ENCODE measurements around the gene LRRC53.

The LRRC53 gene

GRCh38 chr1:74470251-74470650, 42.2 kb downstream of the LRRC53 start:
- WGBS (ENCODE audit: insufficient coverage, insufficient read length): no CpG with 5 or more reads among the region's 3 CpGs
- no peaks in the 10 kb centered on the region for H3K4me1 ChIP-seq (ENCODE audit: control insufficient read depth, insufficient read depth, low read length)
- H3K27me3 ChIP-seq (ENCODE audit: control insufficient read depth, insufficient read depth, low read length): no peaks in the 10 kb centered on the region
- H3K9me3 ChIP-seq (ENCODE audit: control insufficient read depth, insufficient read depth, low read length): no peaks in the 10 kb centered on the region
- no peak for DNase-seq (ENCODE audit: low read depth, low spot score)
- H3K27ac ChIP-seq (ENCODE audit: low read length): no peak overlapping the region
- no peak overlapping the region for H3K4me3 ChIP-seq (ENCODE audit: low read length)
- H3K36me3 ChIP-seq (ENCODE audit: control insufficient read depth, insufficient read depth, low read length): no peaks in the 10 kb centered on the region

GRCh38 chr1:74468982-74469603, 43.3 kb downstream of the LRRC53 start:
- Histone ChIP-seq H3K27ac (ENCODE audit: low read length) (no peak overlapping the region), H3K4me3 (ENCODE audit: low read length) (no peak overlapping the region), H3K27me3 (ENCODE audit: control insufficient read depth, insufficient read depth, low read length) (no peaks in the 10 kb centered on the region), H3K9me3 (ENCODE audit: control insufficient read depth, insufficient read depth, low read length) (no peaks in the 10 kb centered on the region), H3K36me3 (ENCODE audit: control insufficient read depth, insufficient read depth, low read length) (no peaks in the 10 kb centered on the region), H3K4me1 (ENCODE audit: control insufficient read depth, insufficient read depth, low read length) (no peaks in the 10 kb centered on the region)
- peak; percentile 25 for DNase-seq (ENCODE audit: low read depth, low spot score)
- no CpG with 5 or more reads among the region's 2 CpGs for WGBS (ENCODE audit: insufficient coverage, insufficient read length)

GRCh38 chr1:74467786-74468377, 44.5 kb downstream of the LRRC53 start:
- no peaks in the 10 kb centered on the region for H3K27me3 ChIP-seq (ENCODE audit: control insufficient read depth, insufficient read depth, low read length)
- H3K36me3 ChIP-seq (ENCODE audit: control insufficient read depth, insufficient read depth, low read length): no peaks in the 10 kb centered on the region
- H3K27ac ChIP-seq (ENCODE audit: low read length): no peak overlapping the region
- no peaks in the 10 kb centered on the region for H3K9me3 ChIP-seq (ENCODE audit: control insufficient read depth, insufficient read depth, low read length)
- DNase-seq (ENCODE audit: low read depth, low spot score): no peak
- WGBS (ENCODE audit: insufficient coverage, insufficient read length): no CpG with 5 or more reads among the region's 3 CpGs
- no peaks in the 10 kb centered on the region for H3K4me1 ChIP-seq (ENCODE audit: control insufficient read depth, insufficient read depth, low read length)
- H3K4me3 ChIP-seq (ENCODE audit: low read length): no peak overlapping the region

GRCh38 chr1:74465193-74465681, 47.2 kb downstream of the LRRC53 start:
- no peak for DNase-seq (ENCODE audit: low read depth, low spot score)
- Histone ChIP-seq H3K27ac (ENCODE audit: low read length) (no peak overlapping the region), H3K4me3 (ENCODE audit: low read length) (no peak overlapping the region), H3K9me3 (ENCODE audit: control insufficient read depth, insufficient read depth, low read length) (no peaks in the 10 kb centered on the region), H3K27me3 (ENCODE audit: control insufficient read depth, insufficient read depth, low read length) (no peaks in the 10 kb centered on the region), H3K36me3 (ENCODE audit: control insufficient read depth, insufficient read depth, low read length) (no peaks in the 10 kb centered on the region), H3K4me1 (ENCODE audit: control insufficient read depth, insufficient read depth, low read length) (no peaks in the 10 kb centered on the region)
- WGBS (ENCODE audit: insufficient coverage, insufficient read length): no CpG with 5 or more reads among the region's 24 CpGs

GRCh38 chr1:74464037-74464436, 48.4 kb downstream of the LRRC53 start:
- DNase-seq (ENCODE audit: low read depth, low spot score): no peak
- Histone ChIP-seq H3K4me1 (ENCODE audit: control insufficient read depth, insufficient read depth, low read length) (no peaks in the 10 kb centered on the region), H3K27me3 (ENCODE audit: control insufficient read depth, insufficient read depth, low read length) (no peaks in the 10 kb centered on the region), H3K9me3 (ENCODE audit: control insufficient read depth, insufficient read depth, low read length) (no peaks in the 10 kb centered on the region), H3K4me3 (ENCODE audit: low read length) (no peak overlapping the region), H3K36me3 (ENCODE audit: control insufficient read depth, insufficient read depth, low read length) (no peaks in the 10 kb centered on the region), H3K27ac (ENCODE audit: low read length) (no peak overlapping the region)
- no CpG with 5 or more reads among the region's 6 CpGs for WGBS (ENCODE audit: insufficient coverage, insufficient read length)

- H3K9me3 ChIP-seq (ENCODE audit: control insufficient read depth, insufficient read depth, low read length): no peaks in the 10 kb centered on the region
- H3K4me3 ChIP-seq (ENCODE audit: low read length): no peak overlapping the region
- no CpG with 5 or more reads among the region's 9 CpGs for WGBS (ENCODE audit: insufficient coverage, insufficient read length)
- H3K4me1 ChIP-seq (ENCODE audit: control insufficient read depth, insufficient read depth, low read length): no peaks in the 10 kb centered on the region
- no peak for DNase-seq (ENCODE audit: low read depth, low spot score)
- H3K27ac ChIP-seq (ENCODE audit: low read length): no peak overlapping the region
- H3K36me3 ChIP-seq (ENCODE audit: control insufficient read depth, insufficient read depth, low read length): no peaks in the 10 kb centered on the region
- no peaks in the 10 kb centered on the region for H3K27me3 ChIP-seq (ENCODE audit: control insufficient read depth, insufficient read depth, low read length)
These were observed 49.0 kb downstream of the LRRC53 start for GRCh38 chr1:74463333-74463988.

GRCh38 chr1:74457253-74457652, 55.2 kb downstream of the LRRC53 start:
- no CpG with 5 or more reads among the region's 2 CpGs for WGBS (ENCODE audit: insufficient coverage, insufficient read length)
- Histone ChIP-seq H3K9me3 (ENCODE audit: control insufficient read depth, insufficient read depth, low read length) (no peaks in the 10 kb centered on the region), H3K4me3 (ENCODE audit: low read length) (no peak overlapping the region), H3K4me1 (ENCODE audit: control insufficient read depth, insufficient read depth, low read length) (no peaks in the 10 kb centered on the region), H3K27ac (ENCODE audit: low read length) (no peak overlapping the region), H3K27me3 (ENCODE audit: control insufficient read depth, insufficient read depth, low read length) (no peaks in the 10 kb centered on the region), H3K36me3 (ENCODE audit: control insufficient read depth, insufficient read depth, low read length) (no peaks in the 10 kb centered on the region)
- DNase-seq (ENCODE audit: low read depth, low spot score): no peak

GRCh38 chr1:74455390-74455789, 57.0 kb downstream of the LRRC53 start:
- H3K9me3 ChIP-seq (ENCODE audit: control insufficient read depth, insufficient read depth, low read length): no peaks in the 10 kb centered on the region
- no peak overlapping the region for H3K27ac ChIP-seq (ENCODE audit: low read length)
- no peak for DNase-seq (ENCODE audit: low read depth, low spot score)
- no peaks in the 10 kb centered on the region for H3K36me3 ChIP-seq (ENCODE audit: control insufficient read depth, insufficient read depth, low read length)
- H3K27me3 ChIP-seq (ENCODE audit: control insufficient read depth, insufficient read depth, low read length): no peaks in the 10 kb centered on the region
- H3K4me1 ChIP-seq (ENCODE audit: control insufficient read depth, insufficient read depth, low read length): no peaks in the 10 kb centered on the region
- no peak overlapping the region for H3K4me3 ChIP-seq (ENCODE audit: low read length)

GRCh38 chr1:74453277-74453676, 59.1 kb downstream of the LRRC53 start:
- Histone ChIP-seq H3K4me1 (ENCODE audit: control insufficient read depth, insufficient read depth, low read length) (no peaks in the 10 kb centered on the region), H3K27ac (ENCODE audit: low read length) (no peak overlapping the region), H3K36me3 (ENCODE audit: control insufficient read depth, insufficient read depth, low read length) (no peaks in the 10 kb centered on the region), H3K27me3 (ENCODE audit: control insufficient read depth, insufficient read depth, low read length) (no peaks in the 10 kb centered on the region), H3K9me3 (ENCODE audit: control insufficient read depth, insufficient read depth, low read length) (no peaks in the 10 kb centered on the region), H3K4me3 (ENCODE audit: low read length) (no peak overlapping the region)
- no CpG with 5 or more reads among the region's 2 CpGs for WGBS (ENCODE audit: insufficient coverage, insufficient read length)
- no peak for DNase-seq (ENCODE audit: low read depth, low spot score)

- no CpG with 5 or more reads among the region's 1 CpG for WGBS (ENCODE audit: insufficient coverage, insufficient read length)
- DNase-seq (ENCODE audit: low read depth, low spot score): no peak
- no peaks in the 10 kb centered on the region for H3K36me3 ChIP-seq (ENCODE audit: control insufficient read depth, insufficient read depth, low read length)
- H3K4me3 ChIP-seq (ENCODE audit: low read length): no peak overlapping the region
- H3K4me1 ChIP-seq (ENCODE audit: control insufficient read depth, insufficient read depth, low read length): no peaks in the 10 kb centered on the region
- no peaks in the 10 kb centered on the region for H3K27me3 ChIP-seq (ENCODE audit: control insufficient read depth, insufficient read depth, low read length)
- no peaks in the 10 kb centered on the region for H3K9me3 ChIP-seq (ENCODE audit: control insufficient read depth, insufficient read depth, low read length)
- no peak overlapping the region for H3K27ac ChIP-seq (ENCODE audit: low read length)
These were observed 60.4 kb downstream of the LRRC53 start for GRCh38 chr1:74452035-74452434.

All from iPS DF 6.9 (cell line).